BLaER1 treated with 17β-estradiol and CSF1 and Interleukin-3, amounts not matched to agents 10 nM and 100 nM (cell line): Measurements from ENCODE around the gene KCNQ4.
A peak's percentile ranks its signal among the peaks of the same experiment; 100 is the strongest.

ENCODE experiments used
- H3K27ac ChIP-seq, 11 experiments: shearing (Covaris generic); formaldehyde crosslinking; 2 replicates each; pipeline ENCODE4 v1.8.1; 2022
- H3K27me3 ChIP-seq, 11 experiments: shearing (Covaris generic); formaldehyde crosslinking; 2 replicates each; pipeline ENCODE4 v1.8.1; 2022
- H3K36me3 ChIP-seq, 11 experiments: shearing (Covaris generic); formaldehyde crosslinking; 2 replicates each; pipeline ENCODE4 v1.8.1; 2022
- H3K4me1 ChIP-seq, 10 experiments: shearing (Covaris generic); formaldehyde crosslinking; 2 replicates each; pipeline ENCODE4 v1.8.1; 2022
- H3K4me2 ChIP-seq, 11 experiments: shearing (Covaris generic); formaldehyde crosslinking; 2 replicates each; pipeline ENCODE4 v1.8.1; 2022
- H3K4me3 ChIP-seq, 10 experiments: shearing (Covaris generic); formaldehyde crosslinking; 2 replicates each; pipeline ENCODE4 v1.8.1; 2022
- H3K9ac ChIP-seq, 11 experiments: shearing (Covaris generic); formaldehyde crosslinking; 2 replicates each; pipeline ENCODE4 v1.8.1; 2022
- H3K9me3 ChIP-seq, 11 experiments: shearing (Covaris generic); formaldehyde crosslinking; replicated peaks in 1 of 11; 2 replicates each; pipeline ENCODE4 v1.8.1; 2022
- H4K20me1 ChIP-seq, 11 experiments: shearing (Covaris generic); formaldehyde crosslinking; 2 replicates each; pipeline ENCODE4 v1.8.1; 2022
- Cebpa-rat ChIP-seq, 11 experiments: shearing (Covaris generic); IDR thresholded peaks; 2 replicates each; pipeline ENCODE4 v1.8.1; 2022

Gene KCNQ4

DNA sequence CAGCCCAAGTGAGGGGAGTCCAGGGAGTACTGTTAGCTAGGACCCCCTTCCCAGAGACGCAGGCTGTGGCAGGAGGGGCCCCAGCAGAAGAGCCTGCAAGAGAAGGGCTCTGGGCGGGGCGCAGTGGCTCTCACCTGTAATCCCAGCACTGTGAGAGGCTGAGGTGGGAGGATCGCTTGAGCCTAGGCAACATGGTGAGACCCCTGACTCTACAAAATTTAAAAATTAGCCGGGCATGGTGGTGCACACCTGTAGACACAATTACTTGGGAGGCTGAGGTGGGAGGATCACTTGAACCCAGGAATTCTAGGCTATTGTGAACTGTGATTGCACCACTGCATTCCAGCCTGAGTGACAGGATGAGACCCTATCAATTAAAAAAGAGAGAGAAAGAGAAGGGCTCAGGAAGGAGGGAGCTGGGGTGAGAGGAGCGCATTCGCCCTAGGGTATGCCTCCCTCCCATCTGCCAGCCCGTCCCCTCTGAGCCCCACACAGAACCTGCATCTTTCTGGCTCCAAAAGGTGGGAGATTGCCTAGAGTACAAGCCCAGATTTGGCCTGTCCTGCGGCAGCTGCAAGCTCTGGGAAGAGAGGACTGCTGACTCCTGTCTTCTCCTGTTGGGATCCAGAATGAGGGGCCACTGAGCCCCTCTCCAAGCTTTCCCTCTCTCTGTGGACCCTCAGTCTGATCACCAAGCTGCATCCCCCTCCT, 3.6 kb downstream of the KCNQ4 start:
- Histone ChIP-seq H4K20me1 (peaks cover 0 to 33% (median 7%) of the 10 kb centered on the region in 11 experiments; a peak in 7 of 22 replicates), H3K4me1 (peaks cover 21 to 46% (median 34%) of the 10 kb centered on the region in 10 experiments), H3K4me2 (no peak overlapping the region), H3K9ac (no peak overlapping the region), H3K27me3 (peaks cover 32 to 43% (median 38%) of the 10 kb centered on the region in 11 experiments), H3K9me3 (no peaks in the 10 kb centered on the region), H3K4me3 (no peak overlapping the region), H3K36me3 (no peaks in the 10 kb centered on the region), H3K27ac (no peak overlapping the region)
- TF ChIP-seq Cebpa-rat (IDR thresholded peaks at IDR 0.05) = no peak

DNA sequence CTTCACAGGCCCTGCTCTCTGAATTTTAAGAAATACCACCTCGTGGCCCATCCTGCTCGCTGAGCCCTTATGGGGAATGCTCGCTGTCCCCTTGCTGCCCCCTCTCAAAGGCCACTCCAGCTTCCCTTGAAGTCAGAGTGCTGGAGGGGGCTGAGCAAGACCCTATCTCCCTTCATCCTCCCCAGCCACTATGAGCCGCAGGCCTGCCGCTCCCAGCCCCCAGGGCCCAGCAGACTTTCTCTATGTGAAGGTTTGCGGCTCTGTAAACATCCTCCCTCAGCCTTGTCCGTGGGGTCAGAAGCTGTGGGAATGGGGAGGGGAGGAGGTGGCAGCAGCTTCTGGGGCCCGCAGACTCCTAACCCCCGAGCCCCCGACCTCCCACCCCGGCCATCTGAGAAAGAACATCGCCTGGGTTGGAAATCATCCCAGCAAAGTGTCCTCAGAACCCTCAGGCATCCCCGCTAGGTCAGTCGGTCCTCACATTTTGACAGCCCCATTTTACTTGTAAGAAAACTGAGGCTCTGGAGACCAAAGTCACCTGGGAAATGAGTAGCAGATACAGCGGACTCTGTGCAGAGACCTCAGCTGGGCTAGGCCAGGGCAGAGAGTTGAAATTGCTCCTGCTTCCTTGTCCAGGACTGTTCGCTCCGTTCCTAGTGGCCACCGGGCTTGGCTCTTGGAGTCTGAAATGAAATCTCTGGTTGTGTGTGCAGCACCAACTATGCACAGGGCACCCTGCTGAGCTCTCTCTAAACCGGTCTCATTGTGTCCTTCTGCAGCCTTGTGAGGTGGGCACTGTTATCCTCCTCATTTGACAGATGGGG, 4.4 kb downstream of the KCNQ4 start:
- Histone ChIP-seq H3K27ac (no peak overlapping the region), H3K4me2 (no peak overlapping the region), H3K27me3 (peaks cover 24 to 35% (median 30%) of the 10 kb centered on the region in 11 experiments), H3K9ac (no peak overlapping the region), H3K4me1 (peaks cover 17 to 42% (median 30%) of the 10 kb centered on the region in 10 experiments), H3K9me3 (no peaks in the 10 kb centered on the region), H4K20me1 (peaks cover 0 to 26% (median 7%) of the 10 kb centered on the region in 11 experiments; a peak in 7 of 22 replicates), H3K36me3 (no peaks in the 10 kb centered on the region), H3K4me3 (no peak overlapping the region)
- TF ChIP-seq Cebpa-rat (IDR thresholded peaks at IDR 0.05) = no peak

DNA sequence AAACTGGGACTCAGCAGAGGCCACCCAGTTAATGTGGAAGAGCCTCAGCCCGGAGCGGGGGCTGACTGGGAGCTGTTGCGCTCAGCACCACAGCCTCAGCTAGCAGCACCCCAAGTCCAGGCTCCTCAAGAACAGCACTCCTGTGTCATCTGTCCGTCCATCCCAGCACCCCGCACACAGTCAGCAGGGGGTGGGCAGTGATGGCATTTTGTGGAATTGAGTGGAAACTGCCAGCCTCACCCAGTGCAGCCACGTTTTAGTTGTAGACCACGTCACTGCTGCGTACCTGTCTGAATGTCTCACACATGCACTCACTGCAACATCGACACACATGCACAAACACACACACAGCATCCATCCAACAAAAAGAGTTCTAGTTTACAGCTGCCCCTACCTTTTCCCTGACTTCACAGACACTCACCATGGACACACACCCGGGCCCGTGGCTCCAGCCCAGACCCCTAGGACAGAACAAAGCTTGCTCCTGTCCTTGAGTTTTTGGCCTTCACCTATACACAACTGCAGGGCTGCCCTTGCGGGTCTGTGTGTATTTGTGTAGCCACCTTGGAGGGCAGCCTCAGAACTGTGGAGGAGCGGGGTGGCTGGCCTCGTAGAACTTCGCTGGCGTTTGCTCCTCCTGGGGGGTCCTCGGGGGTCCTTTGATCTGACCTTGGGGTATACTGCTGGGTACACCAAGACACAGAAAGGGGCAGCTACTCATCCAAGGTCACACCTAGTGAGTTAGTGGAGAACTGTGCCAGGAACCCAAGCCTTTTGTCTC, 5.2 kb downstream of the KCNQ4 start:
- 0 out of 22 replicates have a peak overlapping the region, but pooled peaks of 1 of the 11 experiments have one; percentile 10 for H3K9ac ChIP-seq
- H3K36me3 ChIP-seq = no peaks in the 10 kb centered on the region
- no peak overlapping the region for H3K27ac ChIP-seq
- peaks cover 0 to 24% (median 7%) of the 10 kb centered on the region in 11 experiments; a peak in 7 of 22 replicates for H4K20me1 ChIP-seq
- peaks cover 18 to 27% (median 24%) of the 10 kb centered on the region in 11 experiments for H3K27me3 ChIP-seq
- H3K4me3 ChIP-seq = no peak overlapping the region
- TF ChIP-seq Cebpa-rat (IDR thresholded peaks at IDR 0.05) = no peak
- no peaks in the 10 kb centered on the region for H3K9me3 ChIP-seq
- peaks cover 12 to 36% (median 25%) of the 10 kb centered on the region in 10 experiments; a peak in 19 of 20 replicates for H3K4me1 ChIP-seq
- H3K4me2 ChIP-seq = no peak overlapping the region

DNA sequence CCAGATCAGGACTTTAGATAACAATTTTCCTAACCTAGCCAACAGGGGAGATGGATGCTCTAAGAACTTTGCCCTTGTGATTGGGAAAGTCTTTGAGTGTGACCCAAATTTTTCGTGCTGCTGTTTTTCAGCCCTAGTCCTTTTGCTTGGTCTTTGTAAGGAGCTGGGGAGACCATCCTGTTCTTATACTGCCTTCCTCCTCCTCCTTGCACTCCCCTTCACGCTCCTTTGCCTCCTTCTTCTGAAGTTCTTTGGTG, 5.7 kb downstream of the KCNQ4 start:
- H3K9me3 ChIP-seq = no peaks in the 10 kb centered on the region
- H3K4me2 ChIP-seq = no peak overlapping the region
- peaks cover 0 to 23% (median 7%) of the 10 kb centered on the region in 11 experiments; a peak in 7 of 22 replicates for H4K20me1 ChIP-seq
- no peaks in the 10 kb centered on the region for H3K36me3 ChIP-seq
- 0 out of 22 replicates have a peak overlapping the region, but pooled peaks of 1 of the 11 experiments have one; percentile 10 for H3K9ac ChIP-seq
- H3K4me1 ChIP-seq = peaks cover 10 to 37% (median 21%) of the 10 kb centered on the region in 10 experiments; a peak in 19 of 20 replicates
- H3K27ac ChIP-seq = no peak overlapping the region
- peaks cover 13 to 22% (median 19%) of the 10 kb centered on the region in 11 experiments for H3K27me3 ChIP-seq
- no peak overlapping the region for H3K4me3 ChIP-seq
- no peak for TF ChIP-seq Cebpa-rat (IDR thresholded peaks at IDR 0.05)

GRCh38 chr1:40789661-40790430, 6.3 kb downstream of the KCNQ4 start:
- TF ChIP-seq Cebpa-rat (IDR thresholded peaks at IDR 0.05) = no peak
- H3K9ac ChIP-seq = no peak overlapping the region
- peaks cover 7 to 37% (median 16%) of the 10 kb centered on the region in 10 experiments; a peak in 18 of 20 replicates for H3K4me1 ChIP-seq
- H3K27ac ChIP-seq = no peak overlapping the region
- no peaks in the 10 kb centered on the region for H3K9me3 ChIP-seq
- peaks cover 7 to 16% (median 13%) of the 10 kb centered on the region in 11 experiments for H3K27me3 ChIP-seq
- no peaks in the 10 kb centered on the region for H3K36me3 ChIP-seq
- no peak overlapping the region for H3K4me2 ChIP-seq
- H4K20me1 ChIP-seq = peaks cover 0 to 17% (median 4%) of the 10 kb centered on the region in 11 experiments; a peak in 7 of 22 replicates
- no peak overlapping the region for H3K4me3 ChIP-seq

DNA sequence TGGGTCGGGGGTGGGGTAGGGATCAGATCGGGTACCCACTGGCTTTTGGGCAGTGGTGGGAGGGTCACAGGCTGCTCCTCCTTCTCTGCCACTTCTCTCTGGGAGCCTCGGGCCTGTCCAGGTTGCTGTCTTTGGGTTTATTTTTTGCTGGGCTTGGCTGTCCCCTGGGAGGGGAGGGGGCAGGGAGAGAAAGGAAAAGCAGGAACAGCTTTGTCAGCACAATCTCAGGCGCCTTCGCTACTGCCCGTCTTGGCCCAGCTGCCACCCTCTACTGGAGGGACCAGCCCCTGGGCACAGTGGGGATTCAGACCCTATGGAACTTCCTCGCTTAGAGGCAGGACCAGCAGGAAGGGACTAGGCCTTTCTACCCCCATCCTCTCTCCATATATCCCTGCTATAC, 8.4 kb downstream of the KCNQ4 start:
- no peak for TF ChIP-seq Cebpa-rat (IDR thresholded peaks at IDR 0.05)
- no peaks in the 10 kb centered on the region for H3K9me3 ChIP-seq
- no peak overlapping the region for H3K4me3 ChIP-seq
- no peak overlapping the region for H3K27ac ChIP-seq
- peak overlapping the region in 1 of 11 experiments; percentile 43; a peak in 2 of 22 replicates for H3K9ac ChIP-seq
- peaks cover 24 to 51% (median 34%) of the 10 kb centered on the region in 10 experiments for H3K4me1 ChIP-seq
- H4K20me1 ChIP-seq = peaks cover 0 to 8% (median 0%) of the 10 kb centered on the region in 11 experiments; a peak in 4 of 22 replicates
- no peaks in the 10 kb centered on the region for H3K27me3 ChIP-seq
- no peaks in the 10 kb centered on the region for H3K36me3 ChIP-seq
- peak overlapping the region in 10 of 11 experiments; percentile 21 to 57 (median 34); a peak in 15 of 22 replicates for H3K4me2 ChIP-seq

GRCh38 chr1:40793617-40794016, 10.0 kb downstream of the KCNQ4 start:
- H3K27ac ChIP-seq = no peak overlapping the region
- H3K4me2 ChIP-seq = no peak overlapping the region
- TF ChIP-seq Cebpa-rat (IDR thresholded peaks at IDR 0.05) = no peak

GRCh38 chr1:40794048-40794447, 10.5 kb downstream of the KCNQ4 start:
- Histone ChIP-seq H3K27ac (no peak overlapping the region), H4K20me1 (peaks cover 0 to 8% (median 0%) of the 10 kb centered on the region in 11 experiments; a peak in 4 of 22 replicates), H3K4me1 (peaks cover 36 to 71% (median 50%) of the 10 kb centered on the region in 10 experiments), H3K27me3 (no peaks in the 10 kb centered on the region), H3K4me2 (no peak overlapping the region), H3K9ac (no peak overlapping the region), H3K9me3 (no peaks in the 10 kb centered on the region), H3K36me3 (no peaks in the 10 kb centered on the region), H3K4me3 (no peak overlapping the region)
- TF ChIP-seq Cebpa-rat (IDR thresholded peaks at IDR 0.05) = no peak

More at GRCh38 chr1:40793617-40794016, 10.0 kb downstream of the KCNQ4 start:
- Histone ChIP-seq H3K36me3 (no peaks in the 10 kb centered on the region), H3K9me3 (no peaks in the 10 kb centered on the region), H3K4me3 (no peak overlapping the region), H4K20me1 (peaks cover 0 to 8% (median 0%) of the 10 kb centered on the region in 11 experiments; a peak in 4 of 22 replicates), H3K9ac (no peak overlapping the region), H3K4me1 (peaks cover 36 to 67% (median 50%) of the 10 kb centered on the region in 10 experiments), H3K27me3 (no peaks in the 10 kb centered on the region)
